Suprapubic skin (tissue), 4 donors: ENCODE data around the gene CREB5.

Source experiments
- CTCF ChIP-seq, 2 donors: fragments of 200-600 bp in 1 of 2; fragments of 450-650 bp in 1 of 2; sonication (generic) in 1 of 2; IDR thresholded peaks; one replicate each; pipeline ENCODE4 v1.5.1; 2016 to 2019; ENCODE audit warnings: antibody characterized with exemption in 2 of 2, mild to moderate bottlenecking in 1 of 2, moderate library complexity in 1 of 2
- POLR2A ChIP-seq, 2 donors: fragments of 450-650 bp; IDR thresholded peaks; one replicate each; pipeline ENCODE4 v1.6.1; 2017; ENCODE audit warnings: antibody characterized with exemption in 2 of 2, mild to moderate bottlenecking in 2 of 2, moderate library complexity in 2 of 2
- POLR2AphosphoS5 ChIP-seq, 3 donors: sonication (generic); formaldehyde crosslinking; IDR thresholded peaks; one replicate each; pipeline ENCODE4 v1.6.1; 2017; ENCODE audit warnings: antibody characterized with exemption in 3 of 3

GRCh38 chr7:28706584-28706983 is 294.3 kb downstream of the CREB5 start:
- no peak for TF ChIP-seq POLR2AphosphoS5 (IDR thresholded peaks at IDR 0.05)
- TF ChIP-seq POLR2A (IDR thresholded peaks at IDR 0.05) = no peak
- TF ChIP-seq CTCF (IDR thresholded peaks at IDR 0.05) = no peak
